Measurements from ENCODE around the gene PAWR.

GRCh38 chr12:79558924-79559469 is 131.8 kb downstream of the PAWR start:
- TF ChIP-seq CREB5 (CRISPR knock-in tag; IDR thresholded peaks at IDR 0.05; ENCODE audit: low read depth) (no peak), ZFP30 (CRISPR knock-in tag; IDR thresholded peaks at IDR 0.05) (no peak), ARNTL (CRISPR knock-in tag; IDR thresholded peaks at IDR 0.05; ENCODE audit: borderline replicate concordance, low read depth) (no peak), BACH2 (CRISPR knock-in tag; IDR thresholded peaks at IDR 0.05; ENCODE audit: borderline replicate concordance) (no peak), PATZ1 (CRISPR knock-in tag; IDR thresholded peaks at IDR 0.05; ENCODE audit: borderline replicate concordance) (no peak), TCF4 (CRISPR knock-in tag; IDR thresholded peaks at IDR 0.05; ENCODE audit: borderline replicate concordance) (no peak), TSHZ2 (CRISPR knock-in tag; IDR thresholded peaks at IDR 0.05) (no peak), CSDC2 (CRISPR knock-in tag; IDR thresholded peaks at IDR 0.05) (no peak), ZNF565 (CRISPR knock-in tag; conservative IDR thresholded peaks at IDR 0.05; ENCODE audit: low read depth) (no peak), ESRRG (CRISPR knock-in tag; IDR thresholded peaks at IDR 0.05) (no peak), CSRNP3 (CRISPR knock-in tag; IDR thresholded peaks at IDR 0.05) (no peak), RARB (CRISPR knock-in tag; IDR thresholded peaks at IDR 0.05) (no peak), ZFP3 (CRISPR knock-in tag; IDR thresholded peaks at IDR 0.05) (no peak), ISL1 (CRISPR knock-in tag; IDR thresholded peaks at IDR 0.05) (no peak)
